NCI-H146 treated with DMSO at 0.1 percent for 48 hours (cell line): ENCODE data around the gene UGT1A9.

Experiments
- DNase-seq: peaks from one replicate; lab custom pipeline; 2025; ENCODE audit not compliant: unreplicated experiment; lab: John Stamatoyannopoulos, UW

The UGT1A9 gene

DNA sequence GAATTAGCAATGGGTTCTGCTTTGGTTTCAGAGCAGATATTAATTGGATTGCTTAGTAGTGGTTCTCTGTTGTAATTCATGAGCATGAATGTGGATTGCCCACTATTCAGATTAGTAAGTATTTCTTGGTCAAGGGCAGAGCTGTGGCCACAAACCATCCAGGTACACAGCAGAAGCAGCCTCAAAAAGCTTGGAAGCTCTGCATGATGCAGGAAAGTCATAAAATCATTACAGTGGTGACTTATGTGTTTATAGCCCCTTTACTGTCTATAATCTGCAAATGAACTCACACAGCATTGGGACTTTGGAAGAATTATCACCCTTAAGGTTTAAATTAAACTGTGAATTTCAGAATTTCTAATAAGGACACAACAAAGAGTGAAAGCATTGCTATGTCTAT, 86.4 kb downstream of the UGT1A9 start:
- no peak for DNase-seq

DNA sequence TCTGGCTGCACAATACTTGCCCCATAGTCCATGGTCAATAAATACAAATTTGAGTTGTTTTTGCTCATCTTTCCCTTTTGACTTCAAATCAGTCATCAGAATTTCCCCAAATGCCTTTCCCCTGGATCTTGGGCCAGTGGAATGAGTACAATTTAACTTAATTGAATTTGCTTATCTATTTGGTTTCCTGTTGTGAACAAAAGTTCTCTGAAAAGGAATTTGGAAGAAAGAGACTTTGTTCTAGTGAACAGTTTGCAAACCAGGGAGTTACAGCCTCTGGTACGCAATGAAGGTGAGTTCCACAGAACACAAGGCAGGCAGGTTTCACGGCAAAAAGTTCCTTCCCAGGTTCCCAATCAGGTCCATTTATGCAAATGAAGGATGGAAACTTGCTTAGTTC, 87.2 kb downstream of the UGT1A9 start:
- no peak for DNase-seq

DNA sequence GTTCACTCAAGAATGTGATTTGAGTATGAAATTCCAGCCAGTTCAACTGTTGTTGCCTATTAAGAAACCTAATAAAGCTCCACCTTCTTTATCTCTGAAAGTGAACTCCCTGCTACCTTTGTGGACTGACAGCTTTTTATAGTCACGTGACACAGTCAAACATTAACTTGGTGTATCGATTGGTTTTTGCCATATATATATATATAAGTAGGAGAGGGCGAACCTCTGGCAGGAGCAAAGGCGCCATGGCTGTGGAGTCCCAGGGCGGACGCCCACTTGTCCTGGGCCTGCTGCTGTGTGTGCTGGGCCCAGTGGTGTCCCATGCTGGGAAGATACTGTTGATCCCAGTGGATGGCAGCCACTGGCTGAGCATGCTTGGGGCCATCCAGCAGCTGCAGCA, 88.3 kb downstream of the UGT1A9 start, which contains the start of gene UGT1A1:
TSS of gene UGT1A1 (plus strand) at position 228 of the 400 bp plus-strand sequence. CDS start at position 246, 18 bp downstream.
- no peak for DNase-seq

DNA sequence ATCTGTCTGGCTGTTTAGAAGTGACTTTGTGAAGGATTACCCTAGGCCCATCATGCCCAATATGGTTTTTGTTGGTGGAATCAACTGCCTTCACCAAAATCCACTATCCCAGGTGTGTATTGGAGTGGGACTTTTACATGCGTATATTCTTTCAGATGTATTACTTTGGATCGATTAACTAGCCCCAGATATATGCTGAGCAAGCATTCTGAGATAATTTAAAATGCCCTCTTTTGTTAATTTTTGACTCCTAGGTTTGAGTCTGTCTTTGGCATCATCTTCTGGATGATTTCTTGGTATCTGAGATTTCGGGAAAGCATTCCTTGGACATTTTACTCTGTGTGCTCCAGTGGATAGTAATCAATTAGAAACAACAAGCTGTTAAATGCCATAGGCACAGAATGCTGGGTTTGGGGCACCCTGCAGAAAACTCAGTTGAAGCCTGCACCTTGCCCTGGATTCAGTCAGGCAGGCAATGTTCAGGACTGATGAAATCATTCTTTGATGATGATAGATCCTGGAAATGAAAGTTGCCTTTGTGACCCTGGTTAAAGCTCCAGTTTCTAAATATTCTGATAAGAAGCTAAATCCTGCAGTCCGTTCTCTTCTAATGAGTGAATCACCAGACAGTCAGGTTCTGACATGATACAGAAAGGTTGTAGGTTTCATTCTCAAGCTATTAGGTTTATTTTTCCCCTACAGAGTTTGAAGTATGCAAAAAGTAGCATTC, 89.5 kb downstream of the UGT1A9 start:
- no peak for DNase-seq

DNA sequence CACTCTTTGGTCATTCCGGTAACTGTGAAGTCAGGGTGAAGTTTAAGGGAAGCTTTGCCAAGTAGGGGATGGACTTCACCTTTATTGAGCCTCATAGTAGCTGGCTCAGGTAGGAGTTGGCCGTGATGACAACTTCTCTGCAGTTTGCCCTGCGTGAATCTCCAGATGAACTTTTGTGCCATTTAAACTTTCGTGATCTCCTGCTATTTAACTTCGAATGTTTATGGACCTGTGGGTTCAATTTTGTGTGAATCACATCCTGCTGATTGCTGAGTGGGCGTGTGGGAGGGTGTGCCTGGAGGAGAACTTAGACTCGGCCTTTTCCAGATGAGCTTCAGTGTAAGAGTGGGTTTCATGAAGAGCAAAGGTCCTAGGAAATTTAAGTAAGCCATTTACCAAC, 92.6 kb downstream of the UGT1A9 start:
- no peak for DNase-seq

DNA sequence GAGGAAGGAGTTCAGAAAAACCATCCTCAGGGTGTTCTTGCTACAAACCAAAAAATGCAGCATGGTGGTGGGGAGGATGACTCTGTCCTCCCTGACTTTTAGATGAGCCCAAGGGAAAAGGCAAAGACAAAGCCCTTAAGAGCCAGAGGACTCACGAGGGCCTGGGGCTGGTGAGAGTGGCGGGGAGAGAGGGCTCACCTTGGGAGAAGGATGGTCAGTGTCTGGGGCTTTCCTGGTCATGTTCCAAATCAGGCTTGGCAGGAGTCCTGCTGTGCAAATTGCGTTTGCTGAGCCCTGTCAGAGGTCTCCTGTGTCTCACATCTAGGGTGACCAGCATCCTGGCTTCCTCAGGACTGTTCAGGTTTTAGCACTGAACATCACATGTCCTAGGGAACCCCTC, 93.1 kb downstream of the UGT1A9 start:
- DNase-seq: no peak

DNA sequence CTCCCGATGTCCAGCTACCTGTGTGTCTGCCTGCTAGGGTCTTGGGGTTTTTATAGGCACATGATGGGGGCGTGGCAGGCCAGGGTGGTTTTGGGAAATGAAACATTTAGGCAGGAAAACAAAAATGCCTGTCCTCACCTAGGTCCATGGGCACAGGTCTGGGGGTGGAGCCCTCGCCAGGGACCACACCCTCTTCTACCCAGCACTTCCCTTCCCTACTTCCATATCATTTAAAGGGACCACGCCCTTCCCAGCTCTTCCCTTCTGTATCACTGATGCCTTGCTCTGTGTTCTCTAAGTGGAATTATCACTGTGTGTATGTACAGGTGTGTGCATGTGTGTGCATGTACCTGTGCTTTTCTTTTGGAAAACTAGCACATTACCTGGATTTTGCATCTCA, 94.7 kb downstream of the UGT1A9 start:
- DNase-seq: no peak

DNA sequence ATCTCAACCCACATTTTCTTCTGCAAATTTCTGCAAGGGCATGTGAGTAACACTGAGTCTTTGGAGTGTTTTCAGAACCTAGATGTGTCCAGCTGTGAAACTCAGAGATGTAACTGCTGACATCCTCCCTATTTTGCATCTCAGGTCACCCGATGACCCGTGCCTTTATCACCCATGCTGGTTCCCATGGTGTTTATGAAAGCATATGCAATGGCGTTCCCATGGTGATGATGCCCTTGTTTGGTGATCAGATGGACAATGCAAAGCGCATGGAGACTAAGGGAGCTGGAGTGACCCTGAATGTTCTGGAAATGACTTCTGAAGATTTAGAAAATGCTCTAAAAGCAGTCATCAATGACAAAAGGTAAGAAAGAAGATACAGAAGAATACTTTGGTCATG, 96.4 kb downstream of the UGT1A9 start:
- DNase-seq: no peak

DNA sequence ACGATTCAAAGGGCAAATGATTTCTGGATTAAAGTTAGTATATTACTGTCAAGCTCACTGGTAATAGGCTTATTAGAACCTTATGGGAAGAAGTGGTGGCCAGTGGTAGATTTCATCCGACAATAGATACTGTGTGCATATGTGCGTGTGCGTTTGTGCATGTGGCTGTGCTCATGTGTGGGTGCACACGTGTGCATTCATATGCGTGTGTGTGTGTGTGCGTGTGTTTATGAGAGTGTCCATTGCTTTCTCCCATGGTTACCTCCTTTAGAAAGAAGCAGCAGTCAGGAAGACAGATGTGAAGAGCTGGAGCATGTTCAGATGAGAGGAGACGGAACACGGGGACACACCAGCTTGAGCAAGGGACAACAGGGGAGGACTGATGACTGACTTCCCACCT, 97.6 kb downstream of the UGT1A9 start:
- DNase-seq: no peak

DNA sequence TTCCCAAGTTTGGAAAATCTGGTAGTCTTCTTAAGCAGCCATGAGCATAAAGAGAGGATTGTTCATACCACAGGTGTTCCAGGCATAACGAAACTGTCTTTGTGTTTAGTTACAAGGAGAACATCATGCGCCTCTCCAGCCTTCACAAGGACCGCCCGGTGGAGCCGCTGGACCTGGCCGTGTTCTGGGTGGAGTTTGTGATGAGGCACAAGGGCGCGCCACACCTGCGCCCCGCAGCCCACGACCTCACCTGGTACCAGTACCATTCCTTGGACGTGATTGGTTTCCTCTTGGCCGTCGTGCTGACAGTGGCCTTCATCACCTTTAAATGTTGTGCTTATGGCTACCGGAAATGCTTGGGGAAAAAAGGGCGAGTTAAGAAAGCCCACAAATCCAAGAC, 100.5 kb downstream of the UGT1A9 start:
- no peak for DNase-seq

DNA sequence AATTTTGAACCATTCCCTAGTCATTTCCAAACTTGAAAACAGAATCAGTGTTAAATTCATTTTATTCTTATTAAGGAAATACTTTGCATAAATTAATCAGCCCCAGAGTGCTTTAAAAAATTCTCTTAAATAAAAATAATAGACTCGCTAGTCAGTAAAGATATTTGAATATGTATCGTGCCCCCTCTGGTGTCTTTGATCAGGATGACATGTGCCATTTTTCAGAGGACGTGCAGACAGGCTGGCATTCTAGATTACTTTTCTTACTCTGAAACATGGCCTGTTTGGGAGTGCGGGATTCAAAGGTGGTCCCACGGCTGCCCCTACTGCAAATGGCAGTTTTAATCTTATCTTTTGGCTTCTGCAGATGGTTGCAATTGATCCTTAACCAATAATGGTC, 100.9 kb downstream of the UGT1A9 start:
- DNase-seq: no peak

DNA sequence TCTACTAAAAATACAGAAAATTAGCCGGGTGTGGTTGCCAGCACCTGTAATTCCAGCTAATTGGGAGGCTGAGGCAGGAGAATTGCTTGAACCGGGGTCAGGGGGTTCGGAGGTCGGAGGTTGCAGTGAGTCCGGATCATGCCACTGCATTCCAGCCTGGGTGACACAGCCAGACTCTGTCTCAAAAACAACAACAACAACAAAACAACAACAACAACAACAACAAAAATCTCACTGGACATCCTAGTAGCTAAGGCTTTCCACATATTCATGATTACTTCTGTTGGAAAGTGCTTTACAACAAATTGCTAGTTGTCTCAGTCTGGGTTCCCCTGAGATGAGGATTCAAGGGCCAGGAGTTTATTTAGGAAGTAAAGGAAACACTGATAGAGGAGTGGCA, 102.2 kb downstream of the UGT1A9 start:
- DNase-seq: no peak

DNA sequence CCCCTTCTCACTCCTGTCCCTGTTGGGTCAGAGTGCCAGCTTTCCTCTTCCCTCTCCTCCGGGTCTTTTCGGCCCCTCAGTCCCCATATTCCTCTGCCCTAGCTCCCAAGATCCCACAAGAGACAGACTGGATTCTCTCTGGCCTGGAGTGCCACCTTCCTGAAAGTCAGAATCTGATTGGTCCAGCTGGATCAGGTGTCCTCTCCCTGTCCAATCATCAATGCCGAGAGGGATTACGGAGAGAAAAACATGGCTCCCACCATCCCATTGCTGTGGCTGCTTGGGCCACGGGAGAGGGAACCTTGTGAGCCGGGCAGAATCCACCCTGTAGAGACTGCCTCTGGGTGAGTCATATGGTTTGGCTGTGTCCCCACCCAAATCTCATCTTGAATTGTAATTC, 103.7 kb downstream of the UGT1A9 start:
- DNase-seq: no peak

DNA sequence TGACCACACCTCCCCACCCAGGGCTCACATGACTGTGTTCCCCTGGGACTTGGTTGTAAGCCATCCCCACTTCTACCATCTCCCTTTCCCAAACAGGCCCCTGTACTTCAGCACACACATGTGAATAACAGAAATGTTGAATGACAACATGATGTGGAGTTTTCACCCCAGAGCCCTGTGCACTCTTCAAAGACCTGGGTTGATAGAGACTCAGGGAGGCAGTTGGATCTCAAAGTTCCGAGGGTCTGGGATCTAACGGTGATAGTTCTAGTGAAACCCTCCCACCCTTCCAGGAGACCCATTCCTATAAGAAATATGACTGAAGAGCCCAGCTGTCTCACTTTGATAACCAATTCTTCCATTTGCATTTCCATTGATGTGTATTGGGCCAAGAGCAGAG, 106.3 kb downstream of the UGT1A9 start, which contains the start of gene MROH2A:
TSS of gene MROH2A (plus strand) at position 301 of the 400 bp plus-strand sequence. CDS start 1,029 bp downstream, outside the sequence.
- no peak for DNase-seq

DNA sequence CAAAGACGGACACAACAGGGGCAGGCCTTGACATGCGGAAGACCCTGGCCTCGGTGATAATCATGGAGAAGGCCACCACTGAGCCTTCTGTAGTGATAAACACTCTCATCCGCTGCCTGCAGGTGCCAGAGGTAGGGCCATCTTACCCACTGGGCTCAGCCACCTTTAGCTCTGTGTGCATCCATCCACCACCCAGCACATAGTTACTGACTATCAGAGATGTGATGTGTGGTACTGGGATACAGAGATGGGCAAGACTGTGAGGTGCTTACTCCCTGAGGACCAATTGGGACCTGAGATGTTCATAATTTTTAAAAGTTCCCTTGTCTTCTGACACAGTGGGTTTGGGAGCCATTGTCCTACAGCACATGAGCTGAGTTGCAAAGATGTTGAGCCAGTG, 108.0 kb downstream of the UGT1A9 start:
- DNase-seq: no peak

DNA sequence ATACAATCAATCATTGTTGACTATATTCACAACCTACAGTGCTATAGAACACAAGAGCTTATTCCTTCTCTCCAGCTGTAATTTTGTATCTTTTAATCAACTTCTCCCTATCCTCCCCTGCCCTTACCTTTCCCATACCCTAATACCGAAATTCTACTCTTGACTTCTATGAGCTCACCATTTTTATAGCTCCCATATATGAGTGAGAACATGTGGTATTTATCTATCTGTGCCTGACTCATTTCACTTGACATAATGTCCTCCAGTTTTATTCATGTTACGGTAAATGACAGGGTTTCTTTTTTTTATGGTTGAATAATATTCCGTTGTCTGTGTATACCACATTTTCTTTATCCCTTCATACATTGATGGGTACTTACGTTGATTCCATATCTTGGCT, 109.1 kb downstream of the UGT1A9 start:
- no peak for DNase-seq

DNA sequence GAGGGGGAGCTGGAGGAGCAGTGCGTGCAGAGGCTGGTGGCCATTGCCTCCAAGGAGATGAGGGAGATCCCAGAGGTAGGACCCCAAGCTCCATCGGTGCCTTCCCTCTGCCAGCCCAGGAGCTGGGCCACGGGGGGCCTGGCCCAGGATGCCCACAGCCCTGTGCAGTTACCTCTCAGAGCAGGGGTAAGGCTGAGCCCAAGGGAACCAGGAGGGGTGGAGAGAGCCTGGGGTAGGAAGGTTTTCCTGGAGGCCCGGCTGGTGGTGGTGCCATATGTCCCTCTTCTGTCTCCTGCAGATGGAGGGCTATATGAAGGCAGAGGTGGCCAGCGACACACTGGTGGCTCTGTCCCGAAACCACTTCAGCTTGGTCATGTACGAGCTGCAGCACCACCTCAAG, 117.9 kb downstream of the UGT1A9 start:
- DNase-seq: no peak

DNA sequence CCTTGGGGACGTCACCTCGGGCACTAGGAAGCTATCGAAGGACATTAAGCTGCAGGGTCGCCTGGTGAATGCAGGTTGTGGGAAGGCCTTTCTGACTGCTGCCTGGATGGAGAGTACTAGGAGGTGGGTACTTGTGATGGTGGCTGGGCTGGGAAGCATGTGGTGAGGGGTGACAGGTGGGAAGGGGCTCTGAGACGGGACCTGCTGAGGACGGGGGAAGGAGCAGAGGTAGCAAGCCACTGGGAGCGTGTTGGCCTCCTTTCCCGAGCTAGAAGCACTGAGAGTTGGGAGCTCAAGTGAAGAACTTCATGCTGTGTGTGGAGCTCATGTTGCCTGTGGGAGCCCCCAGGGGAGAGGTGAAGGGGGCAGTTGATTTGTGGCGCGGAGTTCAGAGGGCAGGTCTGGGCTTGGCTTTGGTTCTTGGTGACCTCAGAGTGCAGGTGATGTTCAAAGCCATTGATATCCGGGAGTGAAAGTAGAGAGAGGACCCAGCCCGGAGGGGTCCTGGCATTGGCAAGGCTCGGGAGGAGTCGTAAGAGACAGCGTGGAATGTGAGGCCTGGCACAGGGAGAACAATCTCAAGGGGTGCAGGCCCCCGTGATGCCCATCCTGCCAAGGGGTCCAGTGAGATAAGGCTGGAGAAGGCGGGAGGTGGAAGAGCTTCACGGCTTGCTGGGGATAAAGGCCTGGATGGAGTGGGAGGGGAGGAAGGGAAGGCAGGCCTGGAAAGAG, 119.6 kb downstream of the UGT1A9 start:
- DNase-seq: no peak

DNA sequence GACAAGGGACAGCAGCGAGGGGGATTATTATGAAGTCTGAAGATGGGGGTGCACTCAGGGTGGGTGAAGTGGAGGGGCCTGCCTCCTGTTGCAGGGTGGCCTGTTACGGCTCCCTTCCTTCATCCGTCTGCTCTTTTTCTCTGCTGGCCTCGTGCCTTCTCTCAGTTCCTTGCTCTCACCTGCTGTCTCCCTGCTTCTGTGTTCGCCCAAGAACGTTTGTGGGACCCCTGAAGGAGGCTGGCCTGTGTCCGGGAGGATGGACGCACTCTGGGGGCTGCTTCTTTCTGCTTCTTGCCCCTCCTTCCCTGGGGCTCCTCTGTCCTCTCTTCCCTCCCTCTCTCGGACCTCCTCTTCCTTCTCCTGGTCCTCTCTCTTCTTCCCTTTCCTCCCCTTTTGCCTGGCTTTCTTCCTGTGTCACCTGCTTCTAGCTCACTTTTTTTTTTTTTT, 120.2 kb downstream of the UGT1A9 start:
- DNase-seq: no peak

DNA sequence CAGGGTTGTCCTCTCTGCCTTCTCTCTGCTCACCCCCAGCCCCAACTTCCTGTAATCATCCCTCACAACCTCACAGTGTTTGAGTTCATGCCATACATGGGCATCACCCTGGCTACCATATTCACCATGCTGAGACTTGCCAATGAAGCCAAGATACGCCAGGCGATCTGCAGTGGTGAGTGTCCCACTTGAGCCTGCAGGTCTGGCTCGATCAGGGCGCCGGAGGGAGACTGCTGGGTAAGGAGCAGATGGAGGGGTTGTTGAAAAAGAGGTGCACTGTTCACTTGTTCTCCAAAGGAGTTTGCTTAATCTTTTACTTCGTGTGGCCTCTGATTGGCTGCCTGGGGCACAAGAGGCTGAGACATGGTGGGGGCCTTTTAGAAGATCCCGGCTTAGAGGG, 121.0 kb downstream of the UGT1A9 start:
- DNase-seq: no peak

DNA sequence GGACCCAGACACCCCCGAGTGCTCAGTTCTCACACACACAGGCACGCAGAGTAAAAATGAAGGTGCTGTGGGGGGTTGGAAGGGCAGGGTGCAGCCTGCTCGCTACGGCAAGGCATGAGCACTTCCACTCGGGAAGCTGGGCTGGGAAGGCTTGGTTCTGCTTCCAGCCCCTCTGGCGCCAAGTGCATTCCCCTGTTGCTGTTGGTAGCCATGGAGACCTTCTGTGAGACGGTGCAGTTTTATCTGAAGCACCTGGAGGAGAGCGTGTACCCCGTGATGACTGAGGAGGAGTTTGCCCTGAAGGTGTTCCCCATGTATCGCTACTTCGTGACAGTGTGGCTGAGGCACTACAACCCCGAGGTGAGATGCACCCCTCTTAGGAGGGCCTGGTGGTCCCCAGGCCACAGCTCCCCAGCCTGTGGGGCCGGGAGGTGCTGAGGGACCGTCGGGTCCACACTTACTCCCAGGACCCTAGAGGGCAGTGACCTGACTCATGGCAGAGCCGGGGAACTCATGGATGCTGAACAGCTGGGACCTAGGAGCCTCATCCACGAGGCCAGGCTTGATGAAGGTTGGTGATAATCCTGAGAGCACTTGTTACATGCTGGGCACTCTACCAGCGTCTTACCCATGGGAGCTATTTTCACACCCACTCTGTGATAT, 121.9 kb downstream of the UGT1A9 start:
- no peak for DNase-seq

DNA sequence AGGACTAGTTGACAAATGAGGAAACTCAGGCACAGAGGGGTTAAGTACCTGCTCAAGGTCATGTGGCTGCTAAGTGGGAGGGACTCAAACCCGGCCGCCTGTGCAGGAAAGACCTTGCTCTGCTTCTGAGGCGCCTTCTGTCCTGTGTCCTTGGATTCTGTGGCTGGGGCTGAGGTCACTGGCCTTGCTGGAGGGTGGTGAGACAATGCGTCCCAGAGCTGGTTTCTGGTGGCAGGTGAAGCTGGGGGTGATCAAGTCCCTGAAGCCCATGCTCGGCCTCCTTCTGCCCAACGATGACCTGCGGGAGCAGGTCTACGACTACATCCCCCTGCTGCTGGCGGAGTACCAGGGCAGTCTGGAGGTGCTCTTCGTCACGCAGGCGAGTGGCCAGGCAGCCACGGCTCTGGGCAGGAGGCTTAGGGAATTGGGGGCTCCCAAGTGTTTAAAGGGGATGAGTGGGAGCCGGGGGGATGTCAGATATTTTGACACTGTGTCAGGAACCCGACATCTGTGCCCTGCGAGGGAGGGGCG, 122.5 kb downstream of the UGT1A9 start:
- no peak for DNase-seq
